ENCODE measurements around the gene PLXNA4.
"Not testable (repeated sequence)": the region's sequence is repeated elsewhere in the genome, so short reads cannot be mapped to it uniquely, and the experiment has no call there.

Gene PLXNA4, protein sequence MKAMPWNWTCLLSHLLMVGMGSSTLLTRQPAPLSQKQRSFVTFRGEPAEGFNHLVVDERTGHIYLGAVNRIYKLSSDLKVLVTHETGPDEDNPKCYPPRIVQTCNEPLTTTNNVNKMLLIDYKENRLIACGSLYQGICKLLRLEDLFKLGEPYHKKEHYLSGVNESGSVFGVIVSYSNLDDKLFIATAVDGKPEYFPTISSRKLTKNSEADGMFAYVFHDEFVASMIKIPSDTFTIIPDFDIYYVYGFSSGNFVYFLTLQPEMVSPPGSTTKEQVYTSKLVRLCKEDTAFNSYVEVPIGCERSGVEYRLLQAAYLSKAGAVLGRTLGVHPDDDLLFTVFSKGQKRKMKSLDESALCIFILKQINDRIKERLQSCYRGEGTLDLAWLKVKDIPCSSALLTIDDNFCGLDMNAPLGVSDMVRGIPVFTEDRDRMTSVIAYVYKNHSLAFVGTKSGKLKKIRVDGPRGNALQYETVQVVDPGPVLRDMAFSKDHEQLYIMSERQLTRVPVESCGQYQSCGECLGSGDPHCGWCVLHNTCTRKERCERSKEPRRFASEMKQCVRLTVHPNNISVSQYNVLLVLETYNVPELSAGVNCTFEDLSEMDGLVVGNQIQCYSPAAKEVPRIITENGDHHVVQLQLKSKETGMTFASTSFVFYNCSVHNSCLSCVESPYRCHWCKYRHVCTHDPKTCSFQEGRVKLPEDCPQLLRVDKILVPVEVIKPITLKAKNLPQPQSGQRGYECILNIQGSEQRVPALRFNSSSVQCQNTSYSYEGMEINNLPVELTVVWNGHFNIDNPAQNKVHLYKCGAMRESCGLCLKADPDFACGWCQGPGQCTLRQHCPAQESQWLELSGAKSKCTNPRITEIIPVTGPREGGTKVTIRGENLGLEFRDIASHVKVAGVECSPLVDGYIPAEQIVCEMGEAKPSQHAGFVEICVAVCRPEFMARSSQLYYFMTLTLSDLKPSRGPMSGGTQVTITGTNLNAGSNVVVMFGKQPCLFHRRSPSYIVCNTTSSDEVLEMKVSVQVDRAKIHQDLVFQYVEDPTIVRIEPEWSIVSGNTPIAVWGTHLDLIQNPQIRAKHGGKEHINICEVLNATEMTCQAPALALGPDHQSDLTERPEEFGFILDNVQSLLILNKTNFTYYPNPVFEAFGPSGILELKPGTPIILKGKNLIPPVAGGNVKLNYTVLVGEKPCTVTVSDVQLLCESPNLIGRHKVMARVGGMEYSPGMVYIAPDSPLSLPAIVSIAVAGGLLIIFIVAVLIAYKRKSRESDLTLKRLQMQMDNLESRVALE (N-terminal part only)

GRCh38 chr7:132575982-132576720 is at the start of gene PLXNA4:
Gene PLXNA4 (minus strand): TSS chr7:132576470. CDS start chr7:132508693, 67,777 bp downstream.
- no peak for DNase-seq

DNA sequence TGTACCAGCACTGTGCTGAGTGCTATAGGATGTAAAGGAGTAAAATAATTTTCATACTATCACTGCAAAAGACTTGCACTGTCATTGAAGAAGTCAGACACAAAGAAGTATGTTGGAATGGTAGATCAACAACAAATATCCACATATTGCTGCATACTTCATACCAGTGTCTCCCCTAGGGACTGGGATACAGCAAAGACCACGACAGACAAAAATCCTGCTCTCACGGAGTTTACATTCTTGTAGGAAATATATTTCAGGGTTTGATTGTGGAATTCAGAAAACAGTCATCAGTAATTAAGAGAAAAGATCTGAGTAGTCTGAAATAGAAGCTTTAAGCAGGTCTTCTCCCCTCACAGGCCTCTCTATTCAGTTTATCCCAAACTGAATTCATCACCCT is 49.4 kb upstream of the PLXNA4 start:
- DNase-seq: no peak

GRCh38 chr7:132622081-132622480 is 45.8 kb upstream of the PLXNA4 start:
- no peak for DNase-seq

DNA sequence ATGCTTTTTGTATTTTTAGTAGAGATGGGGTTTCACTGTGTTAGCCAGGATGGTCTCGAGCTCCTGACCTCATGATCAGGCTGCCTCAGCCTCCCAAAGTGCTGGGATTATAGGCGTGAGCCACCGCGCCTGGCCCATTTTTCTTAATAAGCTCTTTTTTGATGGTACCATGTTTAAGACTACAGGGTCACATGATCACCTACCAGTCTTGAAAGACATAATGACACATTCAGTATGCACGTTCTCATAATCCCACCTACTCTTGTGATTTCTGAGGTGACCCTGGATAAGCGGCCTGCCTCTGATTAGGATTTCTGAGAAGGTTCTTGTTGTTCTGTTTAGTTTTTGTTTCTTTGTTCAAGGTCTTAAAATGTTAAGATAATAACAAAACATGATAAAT is 43.7 kb upstream of the PLXNA4 start:
- no peak for DNase-seq

GRCh38 chr7:132618956-132619305 is 42.7 kb upstream of the PLXNA4 start:
- no peak for DNase-seq

DNA sequence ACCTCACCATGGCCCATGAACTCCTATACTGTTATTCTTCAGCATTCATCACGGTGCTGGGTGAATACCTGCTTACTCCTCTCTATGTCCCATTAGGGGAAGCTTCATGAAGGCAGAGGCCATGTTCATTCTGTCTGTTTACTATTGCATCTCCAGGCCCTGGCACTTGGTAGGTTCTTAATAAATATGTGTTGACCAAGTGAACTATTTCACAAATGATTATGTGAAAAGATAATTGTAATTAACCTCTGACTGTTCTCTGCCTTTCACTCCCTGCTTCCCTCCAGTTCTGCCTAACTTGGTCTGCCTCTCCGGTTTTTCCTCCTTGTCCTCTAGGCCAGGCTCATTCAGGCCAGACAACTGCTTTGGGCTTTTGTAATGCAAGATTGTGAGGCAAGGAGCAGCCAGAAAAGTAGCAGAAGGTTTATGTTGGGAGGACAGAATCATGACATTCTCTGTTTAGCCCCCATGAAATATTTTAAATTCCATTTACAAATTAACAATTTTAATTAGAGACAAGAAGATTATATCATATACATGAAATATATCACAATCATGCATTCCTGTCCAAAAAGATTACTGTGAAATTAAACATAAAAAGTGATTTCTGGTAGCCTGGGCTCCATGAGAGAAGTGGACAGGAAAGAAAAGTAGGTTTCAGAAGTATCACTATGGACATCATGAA is 42.1 kb upstream of the PLXNA4 start:
- no peak for DNase-seq

DNA sequence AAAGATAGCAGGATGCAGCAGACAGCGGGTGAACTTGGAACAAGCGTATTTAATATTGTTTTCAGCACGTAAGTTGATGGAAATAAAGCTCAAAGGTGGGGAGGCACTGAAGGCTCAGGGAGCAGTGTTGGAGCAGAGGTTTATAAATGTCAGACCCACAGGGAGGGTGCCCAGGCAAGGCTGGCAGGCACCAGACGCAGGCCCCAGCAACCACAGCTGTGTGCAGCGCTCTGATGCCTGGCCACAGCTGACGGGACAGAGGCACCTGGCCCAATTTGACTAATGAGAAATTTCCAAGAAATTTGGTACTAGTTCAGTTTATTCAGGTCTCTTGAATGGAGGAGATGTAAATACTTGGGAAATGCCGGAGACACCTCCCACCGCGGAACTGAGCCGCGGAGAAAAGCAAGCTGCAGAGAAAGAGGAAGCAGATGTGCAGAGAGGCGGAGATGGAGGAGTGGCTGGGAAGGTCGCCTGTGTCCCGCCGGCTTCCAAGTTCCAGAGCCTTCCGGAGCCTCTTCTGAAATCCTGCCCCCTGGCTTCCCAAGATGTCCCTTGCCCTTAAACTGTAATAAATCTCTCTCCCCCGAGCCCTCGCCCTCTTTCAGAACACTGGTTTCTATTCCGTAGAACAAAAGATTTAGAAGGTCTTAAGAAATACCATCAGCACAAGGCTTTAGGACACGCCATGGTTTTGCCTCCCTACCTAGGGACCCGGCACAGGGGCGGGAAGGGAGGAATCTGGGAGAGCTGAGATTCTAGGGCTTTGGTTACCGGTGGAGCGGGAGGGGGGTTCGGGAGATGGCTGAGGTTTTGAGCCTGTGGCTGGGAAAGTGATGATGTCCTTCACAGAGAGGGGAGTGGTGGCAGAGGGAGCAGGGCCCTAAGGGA is 38.4 kb upstream of the PLXNA4 start:
- DNase-seq: no peak

- DNase-seq: no peak
These were observed 37.5 kb upstream of the PLXNA4 start for GRCh38 chr7:132613737-132614136.

- no peak for DNase-seq
These were observed 34.7 kb upstream of the PLXNA4 start for GRCh38 chr7:132610995-132611394.

GRCh38 chr7:132609906-132610520 is 33.7 kb upstream of the PLXNA4 start:
- no peak for DNase-seq

DNA sequence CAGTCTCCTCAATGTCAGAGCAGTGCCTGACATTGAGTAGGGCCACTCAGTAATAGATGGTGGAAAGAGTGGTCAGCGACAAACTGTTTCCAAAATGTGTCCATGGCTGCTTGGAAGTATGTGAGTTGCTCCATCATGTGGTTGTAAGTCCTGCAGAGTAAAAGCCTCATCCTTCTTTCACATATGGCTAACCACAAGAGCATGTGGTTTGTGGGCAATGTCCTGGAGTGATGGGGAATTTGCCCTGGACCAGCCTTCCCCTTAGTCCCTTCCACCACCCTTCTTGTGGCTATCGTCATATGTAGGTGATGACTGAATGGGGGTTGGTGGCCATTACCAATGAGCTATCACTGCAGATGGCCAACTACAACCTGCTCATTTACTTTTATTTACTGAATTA is 33.0 kb upstream of the PLXNA4 start:
- no peak for DNase-seq

GRCh38 chr7:132608523-132608922 is 32.3 kb upstream of the PLXNA4 start:
- DNase-seq: no peak

- no peak for DNase-seq
These were observed 31.4 kb upstream of the PLXNA4 start for GRCh38 chr7:132607656-132608055.

GRCh38 chr7:132604121-132604520 is 27.9 kb upstream of the PLXNA4 start:
- no peak for DNase-seq

GRCh38 chr7:132603220-132603833 is 27.1 kb upstream of the PLXNA4 start:
- DNase-seq: no peak

GRCh38 chr7:132601783-132602182 is 25.5 kb upstream of the PLXNA4 start:
- DNase-seq: no peak

DNA sequence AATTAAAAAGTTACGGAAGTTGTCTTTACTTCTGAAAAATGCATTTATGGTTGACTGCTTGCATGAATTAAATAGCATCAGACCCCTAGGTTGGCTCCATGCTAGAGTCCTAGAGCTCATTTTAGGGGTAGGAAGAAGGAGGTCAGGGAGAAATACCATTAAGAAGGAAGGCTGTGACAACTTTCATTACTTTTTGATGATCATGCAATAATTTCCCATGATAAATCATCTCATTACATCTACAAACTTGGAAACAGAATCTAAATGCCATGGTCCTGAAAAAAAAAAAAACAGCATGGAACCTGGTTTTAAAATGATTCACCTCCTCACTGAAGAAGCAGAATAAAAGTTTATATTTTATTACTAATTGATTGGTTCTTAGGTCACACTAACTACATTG is 20.3 kb upstream of the PLXNA4 start:
- no peak for DNase-seq

GRCh38 chr7:132594741-132595140 is 18.5 kb upstream of the PLXNA4 start:
- not testable (repeated sequence) for DNase-seq

DNA sequence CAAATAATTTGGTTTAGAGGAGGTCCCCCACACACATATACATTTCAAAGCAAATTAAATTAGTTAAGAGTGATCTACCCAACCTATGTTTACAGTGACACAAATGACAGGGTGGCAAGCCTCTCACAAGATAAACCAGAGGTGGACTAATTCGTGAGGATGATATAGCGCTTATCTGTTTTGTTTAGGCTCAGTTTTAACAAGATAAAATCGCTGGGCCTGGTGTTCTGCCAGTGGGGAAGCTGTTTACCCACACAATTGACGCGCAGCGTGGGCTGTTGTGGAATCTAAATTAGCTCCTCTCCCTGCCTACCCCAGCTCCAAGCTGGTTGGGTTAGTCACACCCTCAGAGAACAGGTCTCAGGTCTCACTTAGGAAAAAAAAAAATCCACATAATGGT is 16.7 kb upstream of the PLXNA4 start:
- no peak for DNase-seq

Data from activated naive CD4-positive, alpha-beta T cell treated with anti-CD3 and anti-CD28 coated beads, Interleukin-2, amount 50 U/mL, for 16 hours (primary cell).